GM10847 (cell line): ENCODE data around the gene ADAMTS10.

ENCODE experiments used
- POLR2A ChIP-seq: IDR thresholded peaks from 2 replicates; pipeline ENCODE4 v1.6.1; 2011; ENCODE audit not compliant: insufficient read length; ENCODE audit errors: extremely low read depth

ADAMTS10 gene

DNA sequence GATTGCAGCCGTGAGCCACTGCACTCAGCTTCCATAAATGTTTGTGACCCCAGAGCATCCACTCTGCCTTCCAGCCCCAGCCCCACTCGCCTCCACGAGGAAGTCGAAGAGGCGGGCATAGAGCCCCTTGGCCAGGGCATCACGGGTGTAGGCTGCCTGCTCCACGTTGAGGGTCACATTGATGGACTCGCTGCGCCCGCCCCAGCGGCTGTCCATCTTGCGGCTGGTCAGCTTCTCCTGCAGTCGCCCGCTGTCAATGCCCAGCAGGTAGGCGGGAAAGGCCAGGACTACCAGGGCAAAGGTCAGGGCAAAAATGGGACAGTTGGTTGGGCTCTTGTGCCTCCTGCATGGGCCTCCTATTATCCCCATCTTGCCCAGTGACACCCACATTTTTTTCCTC is 60.4 kb downstream of the ADAMTS10 start:
- no peak for TF ChIP-seq POLR2A

DNA sequence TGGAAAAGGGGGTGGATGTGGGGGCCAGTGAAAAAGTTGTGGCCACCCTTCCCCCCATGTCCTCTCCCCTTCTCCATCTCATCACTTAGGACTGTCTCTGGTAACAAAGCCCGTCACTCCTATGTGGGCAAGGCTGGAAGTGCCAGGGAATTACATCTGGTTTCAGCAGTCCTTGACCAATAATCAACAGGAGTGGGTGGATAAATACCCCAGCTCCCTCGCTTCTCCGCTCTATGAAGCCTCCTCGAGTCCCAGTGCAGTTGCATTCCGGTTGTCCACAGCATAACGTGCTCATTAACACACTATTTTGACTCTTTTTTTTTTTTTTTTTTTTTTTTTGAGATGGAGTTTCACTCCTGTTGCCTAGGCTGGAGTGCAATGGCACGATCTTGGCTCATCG is 64.8 kb downstream of the ADAMTS10 start:
- no peak for TF ChIP-seq POLR2A

DNA sequence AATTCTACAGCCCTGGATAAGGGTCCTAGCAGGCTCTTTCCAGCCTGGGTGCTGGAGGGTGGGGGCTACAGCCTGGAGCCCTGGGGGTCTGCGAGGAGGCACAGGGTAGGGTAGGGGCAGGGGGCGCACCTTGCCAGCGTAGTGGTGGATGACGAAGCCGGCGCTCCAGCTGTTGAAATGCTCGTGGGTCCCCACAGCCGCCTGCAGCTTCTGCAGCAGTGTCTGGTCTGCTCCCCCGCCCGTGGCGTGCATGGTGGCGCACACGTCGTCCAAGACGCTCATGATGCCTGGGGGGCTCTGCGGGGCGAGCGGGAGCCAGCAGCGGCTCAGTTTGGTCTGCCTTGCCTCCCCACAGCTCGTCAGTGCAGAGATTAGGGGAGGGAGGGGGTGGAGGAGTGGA is 66.3 kb downstream of the ADAMTS10 start:
- TF ChIP-seq POLR2A = no peak

DNA sequence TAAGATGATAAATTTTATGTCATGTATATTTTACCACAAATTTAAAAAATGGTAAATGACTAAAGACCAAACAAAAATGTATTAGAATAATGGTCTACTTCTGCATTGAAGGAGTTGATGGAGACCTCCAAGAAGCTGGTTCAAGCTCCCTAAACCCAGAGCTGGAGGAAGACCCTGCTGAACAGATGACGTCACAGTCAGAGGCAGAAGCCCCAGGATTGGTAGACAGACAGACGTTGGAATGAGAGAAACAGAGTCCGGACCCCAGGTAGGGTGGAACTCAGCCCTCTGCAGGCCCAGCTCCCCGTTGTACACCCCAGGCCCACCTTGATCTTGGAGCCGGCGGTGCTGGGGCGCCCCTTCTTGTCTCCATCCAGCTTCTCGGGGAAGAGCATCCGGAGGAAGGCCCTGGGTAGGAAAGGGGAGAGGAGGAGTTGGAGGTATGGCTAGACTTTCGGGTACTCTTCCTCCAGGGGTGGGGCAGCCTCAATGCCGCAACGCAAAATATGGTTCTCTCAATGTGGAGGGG is 70.8 kb downstream of the ADAMTS10 start:
- TF ChIP-seq POLR2A = no peak

DNA sequence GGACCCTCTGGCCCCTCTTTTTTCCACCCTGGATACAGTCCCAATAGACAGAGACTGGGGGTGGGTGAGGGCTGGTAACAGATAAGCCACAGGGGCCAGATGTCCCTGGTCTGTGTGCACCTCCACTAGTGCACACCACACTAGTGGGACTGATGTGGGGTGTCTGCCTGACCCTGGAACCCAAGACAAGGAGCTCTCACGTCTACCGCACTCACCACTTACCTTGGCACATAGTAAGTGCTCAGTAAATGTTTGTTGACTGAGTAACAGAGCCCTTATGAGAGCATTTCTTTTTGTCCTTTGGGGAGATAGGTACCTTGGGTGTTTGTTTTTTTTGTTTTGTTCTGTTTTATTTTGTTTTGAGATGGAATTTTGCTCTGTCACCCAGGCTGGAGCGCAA is 73.4 kb downstream of the ADAMTS10 start:
- TF ChIP-seq POLR2A = no peak

DNA sequence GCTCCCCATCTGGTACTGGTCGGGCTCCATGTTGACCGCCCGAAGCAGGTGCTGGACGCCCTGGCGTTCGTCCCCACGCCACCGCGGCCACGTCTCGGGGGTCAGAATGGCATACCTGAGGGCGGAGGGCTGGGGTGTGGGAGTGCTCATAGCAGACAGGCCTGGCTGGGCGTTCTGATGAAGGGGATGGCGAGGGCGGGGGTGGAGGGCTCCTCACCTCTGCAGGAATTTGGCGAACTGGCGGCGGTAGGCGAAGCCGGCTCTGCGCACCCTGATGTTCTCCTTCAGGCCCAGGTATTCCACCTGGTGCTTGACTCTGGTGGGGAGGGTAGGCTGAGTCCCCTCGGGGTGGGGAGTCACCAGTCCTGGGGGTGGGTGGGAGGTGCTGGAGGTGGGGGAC is 74.2 kb downstream of the ADAMTS10 start:
- no peak for TF ChIP-seq POLR2A

DNA sequence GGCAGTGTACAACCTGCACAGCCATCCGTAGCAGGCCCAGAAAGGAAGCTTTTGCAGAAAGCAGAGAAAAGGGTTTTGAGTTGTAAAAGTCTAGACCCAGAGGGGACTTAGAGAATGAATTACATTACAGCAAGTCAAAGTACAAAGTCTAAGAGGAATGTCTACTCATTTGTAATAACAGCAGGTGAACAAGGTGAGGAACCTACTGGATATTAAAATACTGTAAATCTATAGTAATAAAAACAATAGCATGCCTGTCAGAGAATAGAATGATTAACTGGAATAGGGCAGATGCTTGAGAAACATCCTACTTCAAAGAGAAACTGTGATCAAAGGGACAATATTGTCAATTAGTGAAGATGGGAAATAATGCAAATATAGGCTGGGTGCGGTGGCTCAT is 78.3 kb downstream of the ADAMTS10 start:
- TF ChIP-seq POLR2A = no peak

DNA sequence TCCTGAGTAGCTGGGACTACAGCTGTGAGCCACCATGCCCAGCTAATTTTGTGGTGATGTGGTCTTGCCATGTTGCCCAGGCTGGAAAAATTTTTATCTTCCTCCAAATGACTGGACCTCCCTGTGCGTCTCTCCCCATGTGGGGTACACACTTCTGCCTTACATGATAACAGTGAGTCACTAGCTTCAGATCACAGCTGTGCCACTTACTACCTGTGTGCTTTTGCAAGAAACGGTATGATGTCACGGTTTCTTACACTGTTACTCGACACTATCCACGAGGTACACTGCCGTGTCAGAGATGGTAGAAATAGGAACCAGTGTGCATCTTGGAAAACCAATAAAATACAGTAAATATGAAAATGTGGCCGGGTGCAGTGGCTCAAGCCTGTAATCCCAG is 79.0 kb downstream of the ADAMTS10 start:
- no peak for TF ChIP-seq POLR2A
